Spleen (tissue), 11 donors: Measurements from ENCODE around the gene LRRC42. TPM values are rescaled to one million over a fixed set of nuclear protein-coding genes. Genes with fewer than 3 reads are reported as not detected.
A peak's percentile ranks its signal among the peaks of the same experiment; 100 is the strongest.

Experiments used
- DNase-seq: peaks from one replicate; pipeline ENCODE4 v3.0.0-alpha.2; 2020
- H3K27ac ChIP-seq, 8 donors: fragments of 200-600 bp; sonication (generic) in 7 of 8; 1 replicate in 4 of 8; 2 replicates in 4 of 8; pipeline versions ENCODE4 v1.5.0 to v1.8.0; 2016 to 2021; ENCODE audit warnings: inconsistent platforms in 4 of 8, mild to moderate bottlenecking in 4 of 8, moderate library complexity in 1 of 8
- H3K27me3 ChIP-seq, 7 donors: fragments of 200-600 bp; sonication (generic) in 6 of 7; replicated peaks in 1 of 7; 1 replicate in 4 of 7; 2 replicates in 3 of 7; pipeline versions ENCODE4 v1.5.0 to v1.8.0; 2016 to 2021; ENCODE audit warnings: inconsistent platforms in 3 of 7, mild to moderate bottlenecking in 1 of 7
- H3K36me3 ChIP-seq, 6 donors: fragments of 200-600 bp; sonication (generic) in 5 of 6; 1 replicate in 4 of 6; 2 replicates in 2 of 6; pipeline versions ENCODE4 v1.5.0 to v1.8.0; 2016 to 2021; ENCODE audit warnings: inconsistent platforms in 2 of 6
- H3K4me1 ChIP-seq, 6 donors: fragments of 200-600 bp; sonication (generic) in 5 of 6; 1 replicate in 3 of 6; 2 replicates in 3 of 6; pipeline versions ENCODE4 v1.5.0 to v1.8.0; 2016 to 2021; ENCODE audit warnings: inconsistent platforms in 3 of 6
- H3K4me3 ChIP-seq, 8 donors: fragments of 200-600 bp; sonication (generic) in 7 of 8; 1 replicate in 4 of 8; 2 replicates in 4 of 8; pipeline versions ENCODE4 v1.5.0 to v1.8.0; 2016 to 2021; ENCODE audit warnings: inconsistent platforms in 4 of 8, mild to moderate bottlenecking in 4 of 8, moderate library complexity in 2 of 8
- H3K9me3 ChIP-seq, 8 donors: fragments of 200-600 bp; sonication (generic) in 7 of 8; 1 replicate in 4 of 8; 2 replicates in 4 of 8; pipeline versions ENCODE4 v1.5.0 to v1.8.0; 2016 to 2021; ENCODE audit warnings: inconsistent platforms in 4 of 8
- POLR2A ChIP-seq, 3 donors: fragments of 450-650 bp; IDR thresholded peaks; one replicate each; pipeline ENCODE4 v1.5.1; 2017; ENCODE audit warnings: antibody characterized with exemption in 3 of 3, mild to moderate bottlenecking in 1 of 3
- POLR2AphosphoS5 ChIP-seq, 3 donors: sonication (generic); formaldehyde crosslinking; IDR thresholded peaks; one replicate each; pipeline ENCODE4 v1.5.1; 2017; ENCODE audit warnings: antibody characterized with exemption in 3 of 3
- WGBS, 5 donors: extraction: QIAGEN DNeasy Blood & Tissue Kit in 3 of 5; methylation state at CpG; one replicate each; pipeline versions ENCODE4 v1.1.5 to v1.1.7; 2013 to 2018; 5-methylcytosine and 5-hydroxymethylcytosine counted together
- intact Hi-C: fragments of 100-400 bp; cut with DNase I; formaldehyde crosslinking; loops from one replicate; pipeline ENCODE4 v1.15.0; 2023; ENCODE audit warnings: low total_unique reads
- polyA plus RNA-seq, 3 donors: library from polyadenylated mRNA; stranded (reverse); fragments of 200-250 nt; gene quantifications; one replicate each; pipeline ENCODE4 v1.2.1, GENCODE V29; 2013
- total RNA-seq, 7 donors: library from RNA; depleted of rRNA in 3 of 7; stranded (reverse); fragments of >200 nt in 3 of 7; fragmentation: NEBNext Ultra II Directional in 4 of 7; extraction: Animal tissue kit (Norgen Biotek cat#: 25700) in 4 of 7; gene quantifications; one replicate each; pipeline versions ENCODE4 v1.1.0 to v1.2.1, GENCODE V29; 2016 to 2021
- TF ChIP-seq, protein P1 (sequence below), 11 experiments: fragments of 200-600 bp in 7 of 11; fragments of 450-650 bp in 4 of 11; sonication (generic) in 4 of 11; IDR thresholded peaks in 8 of 11; conservative IDR thresholded peaks in 3 of 11; 1 replicate in 7 of 11; 2 replicates in 4 of 11; pipeline versions ENCODE4 v1.4.0 to v1.8.0; 2016 to 2021; ENCODE audit warnings: antibody characterized with exemption in 11 of 11, inconsistent platforms in 4 of 11, mild to moderate bottlenecking in 1 of 11
- donor health status: healthy with polysubstance abuse.
- donor health status: DM: no; HTN: no; CAD: no; lungs with moderate emphysema.
- donor health status: DM: no; HTN: no; CAD: no.
- donor health status: Bipolar disorder and iron deficiency.
- donor health status: healthy.
- donor health status: DM: no; HTN: no; CAD: no.
- donor health status: DM: yes; HTN: yes; CAD: no.

Gene LRRC42
- total and polyA plus RNA-seq, 10 donors = 4.9 to 13.8 (median 10.5) TPM

GRCh38 chr1:53947172-53947907 is 1.2 kb downstream of the LRRC42 start:
- intact Hi-C loops = loop anchor here (5.0 kb wide), 1 partner anchor 55 kb away; the partner anchor contains the start of gene DIO1
- no peaks in the 10 kb centered on the region for H3K27me3 ChIP-seq
- H3K4me3 ChIP-seq = peak overlapping the region in 4 of 8 donors; percentile 73 to 90 (median 83)
- peak overlapping the region in 4 of 8 donors; percentile 92 to 96 (median 96) for H3K27ac ChIP-seq
- H3K36me3 ChIP-seq = peaks cover 0 to 12% (median 8%) of the 10 kb centered on the region in 6 donors
- DNase-seq = peak; percentile 78
- TF ChIP-seq, protein P1, sequence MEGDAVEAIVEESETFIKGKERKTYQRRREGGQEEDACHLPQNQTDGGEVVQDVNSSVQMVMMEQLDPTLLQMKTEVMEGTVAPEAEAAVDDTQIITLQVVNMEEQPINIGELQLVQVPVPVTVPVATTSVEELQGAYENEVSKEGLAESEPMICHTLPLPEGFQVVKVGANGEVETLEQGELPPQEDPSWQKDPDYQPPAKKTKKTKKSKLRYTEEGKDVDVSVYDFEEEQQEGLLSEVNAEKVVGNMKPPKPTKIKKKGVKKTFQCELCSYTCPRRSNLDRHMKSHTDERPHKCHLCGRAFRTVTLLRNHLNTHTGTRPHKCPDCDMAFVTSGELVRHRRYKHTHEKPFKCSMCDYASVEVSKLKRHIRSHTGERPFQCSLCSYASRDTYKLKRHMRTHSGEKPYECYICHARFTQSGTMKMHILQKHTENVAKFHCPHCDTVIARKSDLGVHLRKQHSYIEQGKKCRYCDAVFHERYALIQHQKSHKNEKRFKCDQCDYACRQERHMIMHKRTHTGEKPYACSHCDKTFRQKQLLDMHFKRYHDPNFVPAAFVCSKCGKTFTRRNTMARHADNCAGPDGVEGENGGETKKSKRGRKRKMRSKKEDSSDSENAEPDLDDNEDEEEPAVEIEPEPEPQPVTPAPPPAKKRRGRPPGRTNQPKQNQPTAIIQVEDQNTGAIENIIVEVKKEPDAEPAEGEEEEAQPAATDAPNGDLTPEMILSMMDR (IDR thresholded peaks at IDR 0.05 in 8 of 11, conservative IDR thresholded peaks at IDR 0.05 in 3 of 11) = no peak
- TF ChIP-seq POLR2A (IDR thresholded peaks at IDR 0.05) (no peak), POLR2AphosphoS5 (IDR thresholded peaks at IDR 0.05) (no peak)
- 57 to 78% (median 68%) methylated on average over 6 of the region's 6 CpGs for WGBS, 5 donors
- H3K9me3 ChIP-seq = no peaks in the 10 kb centered on the region
- peaks cover 18 to 50% (median 35%) of the 10 kb centered on the region in 6 donors for H3K4me1 ChIP-seq

DNA sequence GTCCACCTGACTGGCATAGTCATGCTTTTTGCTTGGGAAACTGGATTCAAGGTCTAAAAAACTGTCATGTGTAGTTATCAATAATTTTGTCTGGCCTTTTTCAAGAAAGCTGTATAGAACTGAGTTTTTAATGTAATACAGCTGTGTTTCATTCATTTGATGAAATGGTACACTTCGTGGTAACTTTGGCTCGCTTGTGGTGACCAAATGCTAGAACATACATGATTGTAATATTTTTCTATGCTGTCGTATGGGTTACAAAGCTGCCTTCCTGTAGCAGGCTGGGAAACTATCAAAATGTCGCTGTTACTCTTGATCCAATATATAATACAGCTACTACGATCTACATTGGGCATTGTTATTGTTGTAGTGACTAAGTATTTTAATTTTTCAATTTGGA is 2.1 kb downstream of the LRRC42 start:
- intact Hi-C loops = loop anchor here (5.0 kb wide), 1 partner anchor 56 kb away; the partner anchor contains the start of gene DIO1
- 91 to 97% (median 92%) methylated on average over 5 of the region's 5 CpGs for WGBS, 5 donors
- no peak overlapping the region for H3K27ac ChIP-seq
- DNase-seq = no peak
- no peaks in the 10 kb centered on the region for H3K27me3 ChIP-seq
- H3K4me3 ChIP-seq = no peak overlapping the region
- H3K9me3 ChIP-seq = no peaks in the 10 kb centered on the region
- H3K36me3 ChIP-seq = peaks cover 0 to 22% (median 13%) of the 10 kb centered on the region in 6 donors
- TF ChIP-seq POLR2A (IDR thresholded peaks at IDR 0.05) = no peak
- TF ChIP-seq, protein P1 (IDR thresholded peaks at IDR 0.05 in 8 of 11, conservative IDR thresholded peaks at IDR 0.05 in 3 of 11) = no peak
- TF ChIP-seq POLR2AphosphoS5 (IDR thresholded peaks at IDR 0.05) = no peak
- peaks cover 18 to 40% (median 30%) of the 10 kb centered on the region in 6 donors for H3K4me1 ChIP-seq

- H3K27me3 ChIP-seq = no peaks in the 10 kb centered on the region
- intact Hi-C loops = loop anchor here (5.0 kb wide), 1 partner anchor 57 kb away; the partner anchor contains the start of gene DIO1
- no peak for DNase-seq
- no peak overlapping the region for H3K4me3 ChIP-seq
- H3K4me1 ChIP-seq = peaks cover 14 to 32% (median 21%) of the 10 kb centered on the region in 6 donors
- H3K9me3 ChIP-seq = no peaks in the 10 kb centered on the region
- TF ChIP-seq POLR2A (IDR thresholded peaks at IDR 0.05) = no peak
- TF ChIP-seq POLR2AphosphoS5 (IDR thresholded peaks at IDR 0.05) = no peak
- TF ChIP-seq, protein P1 (IDR thresholded peaks at IDR 0.05 in 8 of 11, conservative IDR thresholded peaks at IDR 0.05 in 3 of 11) = peak in 7 of 11 experiments; percentile 21 to 54 (median 36)
- WGBS, 5 donors = 91 to 98% (median 94%) methylated on average over 4 of the region's 4 CpGs
- no peak overlapping the region for H3K27ac ChIP-seq
- peaks cover 0 to 32% (median 17%) of the 10 kb centered on the region in 6 donors for H3K36me3 ChIP-seq
These were observed 3.2 kb downstream of the LRRC42 start for GRCh38 chr1:53949023-53949990.
